Panc1 (cell line): Measurements from ENCODE around the gene P3H3. TPM values are rescaled to one million over a fixed set of nuclear protein-coding genes. Genes with fewer than 3 reads are reported as not detected.

Experiments used
- ATAC-seq: fragments of 200-7000 bp; cut with Tn5 transposase; 2 replicates; pipeline ENCODE4 v1.9.1; 2020; ENCODE audit warnings: mild to moderate bottlenecking, moderate library complexity
- BruUV-seq: library from RNA; stranded (reverse); fragments of 400-500 nt; replicated peaks from 2 replicates; lab custom pipeline; 2021; lab: Mats Ljungman, UMichigan
- CTCF ChIA-PET: fragments of 300-600 bp; sonication (Branson Sonifier 250); formaldehyde crosslinking; loops from one replicate; lab custom pipeline; 2022; ENCODE audit warnings: antibody characterized with exemption; lab: Charles Lee
- POLR2A ChIA-PET: fragments of 300-600 bp; sonication (Branson Sonifier 250); formaldehyde crosslinking; loops from one replicate; lab custom pipeline; 2022; ENCODE audit warnings: antibody characterized with exemption; lab: Charles Lee
- DNase-seq: peaks from one replicate; pipeline ENCODE4 v3.0.0-alpha.2; 2010; ENCODE audit warnings: low read depth, low spot score
- H3K27ac ChIP-seq: 2 replicates; pipeline ENCODE4 v1.5.1; 2011; ENCODE audit warnings: mild to moderate bottlenecking, low read length, inconsistent platforms
- H3K27me3 ChIP-seq: fragments of 200-500 bp; sonication (Bioruptor generic); 2 replicates; pipeline ENCODE4 v1.6.0; 2014; ENCODE audit warnings: low read length, inconsistent platforms; ENCODE audit not compliant: control insufficient read depth, insufficient read depth
- H3K36me3 ChIP-seq: fragments of 200-500 bp; sonication (Bioruptor generic); 2 replicates; pipeline ENCODE4 v1.5.1; 2014; ENCODE audit warnings: inconsistent platforms, mild to moderate bottlenecking, low read length, moderate library complexity; ENCODE audit not compliant: control insufficient read depth, insufficient read depth
- H3K4me1 ChIP-seq: 2 replicates; pipeline ENCODE4 v1.5.1; 2011; ENCODE audit warnings: inconsistent platforms, mild to moderate bottlenecking, low read length, moderate library complexity; ENCODE audit not compliant: control insufficient read depth, insufficient read depth
- H3K4me3 ChIP-seq, 2 experiments: 2 replicates each; pipeline ENCODE4 v1.5.1; 2011 to 2012; ENCODE audit warnings: low read depth in 2 of 2, low read length in 2 of 2, mild to moderate bottlenecking in 2 of 2, inconsistent platforms in 1 of 2, moderate library complexity in 1 of 2
- H3K9me3 ChIP-seq: fragments of 200-500 bp; sonication (Bioruptor generic); 2 replicates; pipeline ENCODE4 v1.5.1; 2014; ENCODE audit warnings: low read depth, mild to moderate bottlenecking, inconsistent platforms, low read length, moderate library complexity; ENCODE audit not compliant: control insufficient read depth, insufficient read depth
- POLR2AphosphoS5 ChIP-seq: IDR thresholded peaks from 2 replicates; pipeline ENCODE4 v1.6.1; 2012; ENCODE audit warnings: mild to moderate bottlenecking, low read depth, low read length, moderate library complexity
- REST ChIP-seq, 2 experiments: IDR thresholded peaks; 2 replicates each; pipeline ENCODE4 v1.6.1; 2011 to 2012; ENCODE audit warnings: low read depth in 2 of 2, control low read depth in 1 of 2, low read length in 1 of 2, mild to moderate bottlenecking in 1 of 2, moderate library complexity in 1 of 2; ENCODE audit not compliant: insufficient read depth in 1 of 2
- SIN3A ChIP-seq: IDR thresholded peaks from 2 replicates; pipeline ENCODE4 v1.6.1; 2012; ENCODE audit warnings: low read depth, mild to moderate bottlenecking, low read length, moderate library complexity, borderline replicate concordance; ENCODE audit not compliant: insufficient read depth
- TCF7L2 ChIP-seq: IDR thresholded peaks from 2 replicates; pipeline ENCODE4 v1.6.1; 2011; ENCODE audit warnings: mild to moderate bottlenecking, low read depth, low read length, inconsistent platforms
- in situ Hi-C: cut with HindIII; loops from 2 replicates; pipeline ENCODE4 v1.10.0; 2016; ENCODE audit warnings: low sequenced_read_pairs, low pct_unique_long_range_greater_than_20kb
- intact Hi-C: fragments of 100-400 bp; cut with micrococcal nuclease; formaldehyde crosslinking; loops from one replicate; pipeline ENCODE4 v1.10.0; 2022; ENCODE audit not compliant: unreplicated experiment
- total RNA-seq: library from RNA; stranded (reverse); gene quantifications from one replicate; pipeline ENCODE4 v1.2.1, GENCODE V29; 2021; ENCODE audit not compliant: unreplicated experiment
- TF ChIP-seq, protein P1 (sequence below): fragments of 450-650 bp; IDR thresholded peaks from 2 replicates; pipeline ENCODE4 v1.5.1; 2017; ENCODE audit warnings: mild to moderate bottlenecking

The P3H3 gene
- total RNA-seq, 1 experiment from 2014 or later: 11.0 TPM

GRCh38 chr12:6846316-6846869 is 18.2 kb downstream of the P3H3 start:
- DNase-seq (no peak), ATAC-seq (no peak)
- H3K27ac ChIP-seq: no peak overlapping the region
- H3K36me3 ChIP-seq: peaks cover 10% of the 10 kb centered on the region
- H3K9me3 ChIP-seq: no peaks in the 10 kb centered on the region
- TF ChIP-seq TCF7L2: no peak
- no peak for TF ChIP-seq REST (IDR thresholded peaks at IDR 0.05; ENCODE audit: insufficient read depth in 1 of 2, low read depth in 2 of 2, low read length in 1 of 2)
- TF ChIP-seq SIN3A: no peak
- no peak for TF ChIP-seq POLR2AphosphoS5
- TF ChIP-seq, protein P1, sequence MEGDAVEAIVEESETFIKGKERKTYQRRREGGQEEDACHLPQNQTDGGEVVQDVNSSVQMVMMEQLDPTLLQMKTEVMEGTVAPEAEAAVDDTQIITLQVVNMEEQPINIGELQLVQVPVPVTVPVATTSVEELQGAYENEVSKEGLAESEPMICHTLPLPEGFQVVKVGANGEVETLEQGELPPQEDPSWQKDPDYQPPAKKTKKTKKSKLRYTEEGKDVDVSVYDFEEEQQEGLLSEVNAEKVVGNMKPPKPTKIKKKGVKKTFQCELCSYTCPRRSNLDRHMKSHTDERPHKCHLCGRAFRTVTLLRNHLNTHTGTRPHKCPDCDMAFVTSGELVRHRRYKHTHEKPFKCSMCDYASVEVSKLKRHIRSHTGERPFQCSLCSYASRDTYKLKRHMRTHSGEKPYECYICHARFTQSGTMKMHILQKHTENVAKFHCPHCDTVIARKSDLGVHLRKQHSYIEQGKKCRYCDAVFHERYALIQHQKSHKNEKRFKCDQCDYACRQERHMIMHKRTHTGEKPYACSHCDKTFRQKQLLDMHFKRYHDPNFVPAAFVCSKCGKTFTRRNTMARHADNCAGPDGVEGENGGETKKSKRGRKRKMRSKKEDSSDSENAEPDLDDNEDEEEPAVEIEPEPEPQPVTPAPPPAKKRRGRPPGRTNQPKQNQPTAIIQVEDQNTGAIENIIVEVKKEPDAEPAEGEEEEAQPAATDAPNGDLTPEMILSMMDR: no peak
- intact Hi-C loops: no loop called here
- ChIA-PET CTCF (no interaction called here), POLR2A (no interaction called here)
- BruUV-seq: no TSS peak
- H3K4me3 ChIP-seq: no peak overlapping the region
- in situ Hi-C loops: no loop called here
- no peaks in the 10 kb centered on the region for H3K27me3 ChIP-seq
- H3K4me1 ChIP-seq: peaks cover 7% of the 10 kb centered on the region

DNA sequence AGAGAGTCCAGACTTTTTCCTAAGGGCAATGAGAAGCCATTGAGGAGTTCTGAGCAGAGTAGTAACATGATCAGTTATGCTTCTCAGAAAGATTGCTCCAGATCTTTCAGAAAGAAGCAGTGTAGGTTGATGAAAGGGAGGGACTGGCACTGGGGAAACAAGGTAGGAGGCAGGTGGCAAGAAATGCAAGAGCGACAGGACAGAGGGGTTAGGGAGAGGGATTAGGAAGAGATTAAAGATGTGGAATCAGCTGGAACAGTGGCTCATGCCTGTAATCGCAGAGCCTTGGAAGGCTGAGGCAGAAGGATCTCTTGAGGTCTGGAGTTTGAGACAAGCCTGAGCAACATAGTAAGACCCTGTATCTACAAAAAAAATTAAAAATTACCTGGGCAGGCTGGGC is 19.5 kb downstream of the P3H3 start:
- TF ChIP-seq SIN3A (no peak), REST (IDR thresholded peaks at IDR 0.05; ENCODE audit: insufficient read depth in 1 of 2, low read depth in 2 of 2, low read length in 1 of 2) (no peak), POLR2AphosphoS5 (no peak), TCF7L2 (no peak)
- TF ChIP-seq, protein P1: no peak
- Histone ChIP-seq H3K36me3 (peaks cover 10% of the 10 kb centered on the region), H3K27me3 (no peaks in the 10 kb centered on the region), H3K27ac (no peak overlapping the region), H3K4me1 (peaks cover 7% of the 10 kb centered on the region), H3K9me3 (no peaks in the 10 kb centered on the region), H3K4me3 (no peak overlapping the region)
- intact Hi-C loops (no loop called here), in situ Hi-C loops (no loop called here)
- POLR2A ChIA-PET: no interaction called here
- CTCF ChIA-PET: no interaction called here
- DNase-seq (no peak), ATAC-seq (no peak)
- BruUV-seq: no TSS peak
